GM21529 (cell line): ENCODE results near the gene MICAL3.

Experiments
- ATAC-seq: cut with Tn5 transposase; IDR thresholded peaks from one replicate; pipeline ENCODE4 v1.9.1; 2021; ENCODE audit not compliant: unreplicated experiment

Gene MICAL3

DNA sequence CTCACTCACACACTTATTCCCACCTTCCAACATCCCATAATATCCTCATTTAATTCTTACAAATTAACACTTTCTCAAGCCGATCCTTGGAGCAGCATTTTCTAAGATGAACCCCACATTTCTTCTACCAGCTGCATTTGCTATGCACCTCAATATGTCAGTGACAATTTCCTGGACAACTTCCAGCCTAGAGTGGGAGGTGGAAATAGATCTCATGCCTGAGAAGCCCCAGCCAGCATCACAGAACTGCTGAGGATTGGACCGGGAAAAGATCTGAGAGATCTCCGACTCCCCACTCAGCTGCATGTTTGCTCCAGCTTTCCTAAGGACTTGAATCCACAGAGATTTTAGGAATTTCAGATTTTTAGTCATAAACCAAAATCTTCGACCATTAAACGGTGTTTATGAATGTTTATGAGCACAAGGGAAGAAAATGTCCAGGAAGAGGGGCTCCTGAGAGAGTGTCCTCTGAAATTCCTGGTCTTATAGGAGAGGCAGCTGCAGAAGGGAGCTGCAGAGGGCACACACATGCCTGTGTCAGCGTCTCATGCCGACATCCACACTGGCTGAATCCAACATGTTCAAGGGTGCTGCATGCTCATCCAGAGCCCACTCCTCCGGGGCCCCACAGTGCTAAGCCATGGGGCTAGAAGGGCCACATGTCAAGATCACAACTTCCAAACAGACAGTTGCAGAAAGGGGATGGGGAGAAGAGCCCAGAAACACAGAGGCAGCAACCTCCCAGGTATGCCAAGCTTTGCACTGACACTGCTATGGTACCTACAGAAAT is 68.6 kb downstream of the MICAL3 start:
- ATAC-seq = no peak

DNA sequence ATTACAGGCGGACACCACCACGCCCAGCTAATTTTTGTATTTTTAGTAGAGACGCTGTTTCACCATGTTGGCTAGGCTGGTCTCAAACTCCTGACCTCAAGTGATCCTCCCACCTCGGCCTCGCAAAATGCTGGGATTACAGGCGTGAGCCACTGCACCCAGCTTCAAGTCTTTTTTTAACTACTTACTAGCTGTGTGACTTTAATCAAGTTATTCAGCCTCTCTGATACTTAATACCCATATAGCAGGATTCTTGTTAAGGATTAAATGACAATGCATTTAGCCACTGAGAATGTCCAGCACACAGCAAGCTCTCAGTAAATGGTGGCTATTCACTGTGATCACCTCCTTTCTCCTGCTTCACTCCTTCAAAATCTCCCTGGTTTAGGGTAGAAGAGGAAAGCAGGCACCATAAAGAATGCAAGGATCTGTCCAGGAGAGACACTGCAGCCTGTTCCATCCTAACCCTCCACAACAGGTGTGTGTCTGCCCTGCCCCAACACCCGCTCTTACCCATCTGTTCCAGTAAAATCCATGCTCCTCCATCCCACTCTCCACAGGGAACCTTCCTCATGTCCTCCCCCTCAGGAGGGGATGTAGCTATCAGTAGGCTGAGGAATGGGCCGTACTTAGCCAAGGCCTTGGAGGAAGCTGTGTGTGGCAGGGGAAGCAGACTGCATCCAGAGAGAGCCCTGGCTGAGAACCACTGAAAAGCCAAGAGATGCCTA is 69.3 kb downstream of the MICAL3 start:
- ATAC-seq = no peak

- no peak for ATAC-seq
These were observed 70.0 kb downstream of the MICAL3 start for GRCh38 chr22:17954200-17954859.

GRCh38 chr22:17953147-17953546 is 71.2 kb downstream of the MICAL3 start:
- no peak for ATAC-seq

- ATAC-seq = no peak
These were observed 72.0 kb downstream of the MICAL3 start for GRCh38 chr22:17952273-17952801.

DNA sequence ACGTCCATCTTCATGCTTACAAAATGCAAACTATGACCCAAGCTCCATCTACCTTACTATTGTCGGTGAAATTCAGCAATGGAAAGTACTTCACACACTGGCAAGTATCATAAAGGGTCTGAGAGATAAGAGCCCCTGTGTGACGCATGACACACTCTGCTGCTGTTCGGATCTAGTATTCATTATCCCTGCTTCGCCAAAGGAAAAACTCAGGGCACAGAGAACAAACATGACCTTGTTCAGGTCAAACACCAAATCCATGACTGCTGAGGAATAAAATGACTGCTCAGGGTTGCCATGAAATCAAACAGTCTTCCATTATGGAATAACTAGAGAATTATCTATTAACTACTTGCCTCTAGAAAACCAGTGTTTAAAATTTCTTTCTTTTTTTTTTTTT is 73.0 kb downstream of the MICAL3 start:
- no peak for ATAC-seq

- no peak for ATAC-seq
These were observed 73.6 kb downstream of the MICAL3 start for GRCh38 chr22:17950651-17951214.

DNA sequence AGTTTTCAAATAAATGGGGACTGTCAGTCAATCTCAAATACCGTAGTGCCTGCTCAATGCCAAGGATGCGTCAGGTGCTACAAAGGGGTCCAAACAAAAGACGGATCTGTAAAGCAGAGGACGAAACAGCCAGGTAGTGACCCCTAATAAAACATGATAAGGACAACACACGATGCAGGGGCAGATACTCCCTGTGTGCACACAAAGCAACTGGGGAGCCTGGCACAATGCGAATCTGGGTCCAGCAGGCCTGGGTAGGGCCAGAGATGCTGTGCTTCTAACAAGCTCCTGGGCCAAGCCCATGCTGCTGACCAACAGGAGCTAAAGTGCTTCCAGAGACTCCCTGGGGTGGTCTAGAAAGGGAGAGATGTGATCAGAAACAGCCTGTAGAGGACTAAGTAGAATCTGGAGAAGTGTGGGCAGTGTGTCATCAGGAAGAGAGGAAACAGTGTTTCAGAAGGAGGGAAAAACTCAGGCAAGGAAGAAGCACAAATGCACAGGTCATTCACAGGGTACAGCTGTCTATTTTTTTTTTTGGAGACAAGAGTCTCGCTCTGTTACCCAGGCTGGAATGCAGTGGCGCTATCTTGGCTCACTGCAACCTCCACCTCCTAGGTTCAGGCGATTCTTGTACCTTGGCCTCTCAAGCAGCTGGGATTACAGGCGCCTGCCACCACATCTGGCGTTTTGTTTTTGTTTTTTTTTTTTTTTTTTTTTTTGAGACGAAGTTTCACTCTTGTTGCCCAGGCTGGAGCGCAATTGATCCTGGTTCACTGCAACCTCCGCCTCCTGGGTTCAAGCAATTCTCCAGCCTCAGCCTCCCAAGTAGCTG is 74.5 kb downstream of the MICAL3 start:
- ATAC-seq = no peak

GRCh38 chr22:17948101-17948500 is 76.3 kb downstream of the MICAL3 start:
- no peak for ATAC-seq

GRCh38 chr22:17946662-17947367 is 77.5 kb downstream of the MICAL3 start:
- ATAC-seq = no peak

GRCh38 chr22:17945888-17946648 is 78.3 kb downstream of the MICAL3 start:
- ATAC-seq = no peak

GRCh38 chr22:17945156-17945887 is 79.0 kb downstream of the MICAL3 start:
- no peak for ATAC-seq

DNA sequence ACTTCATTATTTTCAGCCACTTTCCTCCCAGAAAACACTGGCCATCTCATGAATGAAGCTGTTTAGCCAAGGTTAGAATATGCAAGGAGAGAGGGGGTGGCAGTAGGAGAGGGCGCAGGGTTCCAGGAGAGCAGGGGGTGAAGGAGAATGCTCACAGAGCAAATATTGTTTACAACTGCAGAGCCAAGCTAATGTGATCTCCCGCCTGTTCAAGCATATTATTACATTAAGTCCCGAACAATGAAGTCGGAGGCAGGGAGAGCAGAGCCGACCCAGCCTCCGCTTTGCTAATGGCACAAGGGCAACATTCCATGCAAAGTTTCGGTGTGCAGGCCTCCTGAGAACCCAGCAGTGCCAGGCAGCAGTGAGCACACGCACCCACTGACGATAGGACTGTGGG is 80.1 kb downstream of the MICAL3 start:
- no peak for ATAC-seq

DNA sequence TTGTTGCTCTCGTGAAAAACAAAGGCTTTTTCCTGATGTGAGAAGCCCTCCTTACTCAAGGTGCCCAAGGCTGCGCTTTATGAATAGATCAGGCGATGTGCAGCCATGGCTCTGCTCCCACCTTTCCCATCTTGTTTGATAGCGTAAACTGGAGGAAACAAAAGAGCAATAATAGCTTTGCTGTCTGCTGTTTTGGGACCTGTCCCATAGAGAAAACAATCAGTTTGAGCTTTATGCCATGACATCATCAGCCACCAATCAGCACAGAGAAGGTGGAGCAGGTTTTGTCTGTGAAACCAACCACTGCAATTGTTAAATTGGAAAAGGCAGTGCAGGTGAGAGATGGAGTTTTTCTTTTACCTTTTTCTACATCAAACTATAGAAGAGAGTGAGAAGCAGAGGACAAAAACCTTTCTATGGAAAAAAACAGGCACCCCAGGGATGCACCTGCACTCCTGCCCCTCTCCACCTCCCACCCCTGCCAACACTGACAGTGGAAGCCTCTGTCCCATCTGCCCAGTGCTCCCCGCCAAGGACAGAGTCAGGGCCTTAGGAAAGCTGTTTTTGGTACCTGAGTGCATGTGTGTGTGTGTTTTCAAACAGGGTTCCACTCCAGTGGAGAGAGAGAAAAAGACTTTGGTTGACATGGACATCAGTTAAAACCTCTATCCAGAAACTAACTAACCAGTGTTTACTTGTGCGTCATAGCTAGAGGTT is 80.7 kb downstream of the MICAL3 start:
- ATAC-seq = no peak

GRCh38 chr22:17942721-17943120 is 81.6 kb downstream of the MICAL3 start:
- no peak for ATAC-seq

GRCh38 chr22:17941471-17942406 is 82.6 kb downstream of the MICAL3 start:
- ATAC-seq = no peak

DNA sequence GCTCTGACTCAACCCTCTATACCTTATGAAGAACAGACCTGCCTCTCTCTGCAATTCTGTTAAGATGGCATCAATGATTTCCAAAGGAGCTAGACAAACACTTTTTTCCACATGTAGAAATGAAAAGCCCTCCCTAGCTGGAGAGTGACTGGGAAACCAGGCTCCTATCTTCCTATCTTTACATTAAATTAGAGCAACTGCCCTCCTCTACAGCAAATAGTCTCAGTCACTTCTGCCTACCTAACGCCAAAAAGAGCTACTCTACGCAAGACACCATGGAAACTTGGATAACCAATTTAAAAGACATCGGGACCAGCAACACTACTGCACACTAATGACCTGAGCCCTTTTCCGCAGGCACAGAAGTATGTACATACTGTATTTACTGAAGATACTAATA is 84.8 kb downstream of the MICAL3 start:
- ATAC-seq = no peak
